ENCODE results near the gene MORN1. TPM values are rescaled to one million over a fixed set of nuclear protein-coding genes. Genes with fewer than 3 reads are reported as not detected.

MORN1 gene
- total RNA-seq, 1 experiment from 2014 or later, result 47.8 TPM

DNA sequence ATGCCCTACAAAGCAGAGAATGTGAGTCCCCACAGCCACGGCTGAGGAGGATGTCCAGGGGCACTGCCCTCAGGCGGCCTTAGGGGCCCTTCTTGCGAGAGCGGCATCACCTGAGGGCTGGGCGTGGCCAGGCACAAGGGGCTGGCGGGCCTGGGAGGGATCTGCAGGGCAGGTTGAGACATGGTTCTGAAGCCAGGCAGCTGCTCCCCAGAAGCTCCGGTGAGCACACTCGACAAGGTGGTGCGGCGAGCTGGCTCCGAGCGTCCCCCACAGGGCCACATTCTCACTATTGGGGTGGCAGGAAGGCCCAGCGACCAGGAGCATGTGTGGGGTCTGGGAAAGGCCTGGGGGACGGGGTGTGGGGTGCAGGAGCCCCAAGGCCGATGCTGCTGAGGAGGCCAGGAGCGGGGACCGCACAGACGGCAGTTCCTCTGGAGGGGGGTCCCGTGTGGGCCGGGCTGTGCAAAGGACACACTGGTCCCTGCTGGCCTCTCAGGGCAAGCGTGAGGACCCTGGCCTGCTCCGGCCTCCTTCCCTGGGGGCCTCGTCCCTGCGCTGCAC is 47.2 kb downstream of the MORN1 start:
- no peaks in the 10 kb centered on the region for H3F3A ChIP-seq (ENCODE audit: insufficient read depth, low read depth)
- H3K27ac ChIP-seq, result no peak overlapping the region
- no peak overlapping the region for H2AFZ ChIP-seq
- no peaks in the 10 kb centered on the region for H3K79me2 ChIP-seq (ENCODE audit: low read depth)
- no peaks in the 10 kb centered on the region for H3K27me3 ChIP-seq (ENCODE audit: insufficient read depth, low read depth)
- intact Hi-C loops (cut with micrococcal nuclease; ENCODE audit: unreplicated experiment), result no loop called here
- H3K36me3 ChIP-seq (ENCODE audit: low read depth), result no peaks in the 10 kb centered on the region
- H3K4me1 ChIP-seq (replicated peaks; ENCODE audit: insufficient read depth), result no peaks in the 10 kb centered on the region
- ChIA-PET CTCF (no interaction called here), POLR2A (ENCODE audit: unreplicated experiment) (no interaction called here)
- no peaks in the 10 kb centered on the region for H3K9me2 ChIP-seq (ENCODE audit: insufficient read depth)
- DNase-seq, result no peak
- no peak overlapping the region for H3K4me3 ChIP-seq
- H3K4me2 ChIP-seq, result no peak overlapping the region
- no peaks in the 10 kb centered on the region; the same call in 1 of the 2 replicates for H4K20me1 ChIP-seq (ENCODE audit: insufficient read depth)
- no peaks in the 10 kb centered on the region for H3K9me3 ChIP-seq (ENCODE audit: insufficient read depth, low read depth)
- BruUV-seq (replicated peaks), result no TSS peak
- TF ChIP-seq EZH2 (IDR thresholded peaks at IDR 0.05; ENCODE audit: low read depth), result no peak
- TF ChIP-seq, protein P1, sequence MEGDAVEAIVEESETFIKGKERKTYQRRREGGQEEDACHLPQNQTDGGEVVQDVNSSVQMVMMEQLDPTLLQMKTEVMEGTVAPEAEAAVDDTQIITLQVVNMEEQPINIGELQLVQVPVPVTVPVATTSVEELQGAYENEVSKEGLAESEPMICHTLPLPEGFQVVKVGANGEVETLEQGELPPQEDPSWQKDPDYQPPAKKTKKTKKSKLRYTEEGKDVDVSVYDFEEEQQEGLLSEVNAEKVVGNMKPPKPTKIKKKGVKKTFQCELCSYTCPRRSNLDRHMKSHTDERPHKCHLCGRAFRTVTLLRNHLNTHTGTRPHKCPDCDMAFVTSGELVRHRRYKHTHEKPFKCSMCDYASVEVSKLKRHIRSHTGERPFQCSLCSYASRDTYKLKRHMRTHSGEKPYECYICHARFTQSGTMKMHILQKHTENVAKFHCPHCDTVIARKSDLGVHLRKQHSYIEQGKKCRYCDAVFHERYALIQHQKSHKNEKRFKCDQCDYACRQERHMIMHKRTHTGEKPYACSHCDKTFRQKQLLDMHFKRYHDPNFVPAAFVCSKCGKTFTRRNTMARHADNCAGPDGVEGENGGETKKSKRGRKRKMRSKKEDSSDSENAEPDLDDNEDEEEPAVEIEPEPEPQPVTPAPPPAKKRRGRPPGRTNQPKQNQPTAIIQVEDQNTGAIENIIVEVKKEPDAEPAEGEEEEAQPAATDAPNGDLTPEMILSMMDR (conservative IDR thresholded peaks at IDR 0.05), result no peak

DNA sequence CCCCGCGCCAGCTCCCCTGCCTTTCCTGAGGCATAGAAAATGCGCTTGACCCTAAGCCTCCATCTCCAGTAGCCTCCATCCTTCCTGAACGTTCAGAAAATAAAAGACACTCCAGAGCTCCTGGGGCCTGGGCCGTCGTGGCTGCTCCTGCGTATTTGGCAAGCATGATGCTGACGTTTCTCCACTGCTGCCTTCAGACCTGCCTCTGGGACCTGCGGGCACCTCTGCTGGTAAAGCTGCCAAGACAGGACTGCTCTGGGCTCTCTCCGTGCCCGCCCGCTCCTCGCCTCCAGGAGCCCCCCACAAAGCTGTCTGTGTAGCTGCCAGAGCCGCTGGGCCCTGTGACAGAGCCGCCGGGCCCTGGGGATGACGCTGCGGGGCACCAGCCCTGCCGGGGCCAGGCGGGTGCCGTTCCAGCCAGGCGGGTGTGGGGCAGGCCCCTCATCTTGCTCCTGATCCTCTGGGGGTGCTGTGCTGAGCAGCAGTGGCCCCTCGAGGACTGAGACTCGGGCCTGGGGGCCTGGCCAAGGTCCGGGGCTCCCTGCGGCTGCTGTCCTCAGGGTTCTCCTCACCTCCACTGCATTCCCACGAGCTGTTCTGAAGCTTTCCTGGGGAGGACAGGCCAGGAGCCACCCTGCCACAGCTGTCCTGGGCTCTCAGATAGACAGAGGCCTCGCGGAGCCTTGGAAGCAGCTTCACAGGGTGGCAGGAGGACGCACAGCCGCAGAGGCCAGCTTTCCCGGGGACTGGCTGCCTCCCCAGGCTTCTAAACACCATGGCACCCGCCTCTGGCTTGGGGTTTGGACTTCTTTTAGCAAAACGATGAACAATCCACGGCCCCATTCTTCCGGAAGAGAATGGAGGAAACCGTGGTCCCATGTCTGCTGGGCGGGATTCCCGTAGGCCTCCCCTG is 48.1 kb downstream of the MORN1 start:
- TF ChIP-seq, protein P1 (conservative IDR thresholded peaks at IDR 0.05), result no peak
- no peak for TF ChIP-seq EZH2 (IDR thresholded peaks at IDR 0.05; ENCODE audit: low read depth)
- intact Hi-C loops (cut with micrococcal nuclease; ENCODE audit: unreplicated experiment), result no loop called here
- H3K9me2 ChIP-seq (ENCODE audit: insufficient read depth), result no peaks in the 10 kb centered on the region
- H3K4me1 ChIP-seq (replicated peaks; ENCODE audit: insufficient read depth), result no peaks in the 10 kb centered on the region
- H2AFZ ChIP-seq, result no peak overlapping the region
- no peaks in the 10 kb centered on the region for H3K79me2 ChIP-seq (ENCODE audit: low read depth)
- H3K27ac ChIP-seq, result no peak overlapping the region
- ChIA-PET CTCF (no interaction called here), POLR2A (ENCODE audit: unreplicated experiment) (no interaction called here)
- no peak overlapping the region for H3K4me2 ChIP-seq
- H3K9me3 ChIP-seq (ENCODE audit: insufficient read depth, low read depth), result no peaks in the 10 kb centered on the region
- DNase-seq, result no peak
- BruUV-seq (replicated peaks), result no TSS peak
- H3K36me3 ChIP-seq (ENCODE audit: low read depth), result no peaks in the 10 kb centered on the region
- H3K27me3 ChIP-seq (ENCODE audit: insufficient read depth, low read depth), result peaks cover 8% of the 10 kb centered on the region; the same call in 1 of the 2 replicates
- H4K20me1 ChIP-seq (ENCODE audit: insufficient read depth), result no peaks in the 10 kb centered on the region; the same call in 1 of the 2 replicates
- H3K4me3 ChIP-seq, result no peak overlapping the region
- no peaks in the 10 kb centered on the region for H3F3A ChIP-seq (ENCODE audit: insufficient read depth, low read depth)

DNA sequence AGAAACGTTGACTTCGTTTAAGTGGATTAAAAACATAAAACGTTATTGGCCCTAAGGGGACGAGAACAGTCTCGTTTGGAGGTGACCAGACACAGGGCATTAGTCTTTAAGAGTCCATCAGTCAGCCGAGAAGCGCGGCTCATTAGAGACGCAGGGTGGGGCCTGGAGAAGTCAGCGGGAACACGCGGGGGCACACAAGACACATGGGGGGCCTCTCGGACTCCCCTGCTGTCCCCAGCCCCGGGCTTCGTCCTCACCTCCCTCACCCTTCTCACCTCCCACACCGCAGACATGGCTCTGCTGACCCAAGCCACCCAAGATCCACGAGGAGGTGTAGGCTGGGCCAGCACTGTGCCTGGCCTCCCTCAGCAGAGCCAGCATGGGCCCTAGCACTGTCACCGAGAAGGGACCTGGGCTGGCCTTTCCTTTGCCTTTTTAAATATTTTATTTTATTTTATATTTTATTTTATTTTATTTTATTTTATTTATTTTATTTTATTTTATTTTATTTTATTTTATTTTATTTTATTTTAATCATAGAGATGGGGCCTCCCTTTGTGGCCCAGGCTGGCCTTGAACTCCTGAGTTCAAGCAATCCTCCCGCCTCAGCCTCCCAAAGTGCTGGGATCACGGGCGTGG is 48.9 kb downstream of the MORN1 start:
- Histone ChIP-seq H3K9me3 (ENCODE audit: insufficient read depth, low read depth) (no peaks in the 10 kb centered on the region), H3K4me2 (no peak overlapping the region), H3K36me3 (ENCODE audit: low read depth) (no peaks in the 10 kb centered on the region), H3K27ac (no peak overlapping the region), H3K9me2 (ENCODE audit: insufficient read depth) (no peaks in the 10 kb centered on the region), H3K27me3 (ENCODE audit: insufficient read depth, low read depth) (peaks cover 15% of the 10 kb centered on the region; the same call in 1 of the 2 replicates), H3K79me2 (ENCODE audit: low read depth) (no peaks in the 10 kb centered on the region), H3K4me1 (replicated peaks; ENCODE audit: insufficient read depth) (no peaks in the 10 kb centered on the region), H3F3A (ENCODE audit: insufficient read depth, low read depth) (no peaks in the 10 kb centered on the region), H3K4me3 (no peak overlapping the region), H4K20me1 (ENCODE audit: insufficient read depth) (no peaks in the 10 kb centered on the region; the same call in 1 of the 2 replicates), H2AFZ (no peak overlapping the region)
- DNase-seq, result no peak
- no peak for TF ChIP-seq EZH2 (IDR thresholded peaks at IDR 0.05; ENCODE audit: low read depth)
- TF ChIP-seq, protein P1 (conservative IDR thresholded peaks at IDR 0.05), result no peak
- CTCF ChIA-PET, result no interaction called here
- intact Hi-C loops (cut with micrococcal nuclease; ENCODE audit: unreplicated experiment), result no loop called here
- BruUV-seq (replicated peaks), result no TSS peak
- POLR2A ChIA-PET (ENCODE audit: unreplicated experiment), result no interaction called here
